SK-N-SH (cell line): Measurements from ENCODE around the gene EPB41L3.

Experiments
- CTCF ChIP-seq: fragments of 200-600 bp; sonication (generic); IDR thresholded peaks from 2 replicates; pipeline ENCODE4 v1.6.1; 2017; ENCODE audit warnings: antibody characterized with exemption, mild to moderate bottlenecking, moderate library complexity
- NFIC ChIP-seq: IDR thresholded peaks from 2 replicates; pipeline ENCODE4 v1.4.0; 2012; ENCODE audit warnings: borderline replicate concordance

DNA sequence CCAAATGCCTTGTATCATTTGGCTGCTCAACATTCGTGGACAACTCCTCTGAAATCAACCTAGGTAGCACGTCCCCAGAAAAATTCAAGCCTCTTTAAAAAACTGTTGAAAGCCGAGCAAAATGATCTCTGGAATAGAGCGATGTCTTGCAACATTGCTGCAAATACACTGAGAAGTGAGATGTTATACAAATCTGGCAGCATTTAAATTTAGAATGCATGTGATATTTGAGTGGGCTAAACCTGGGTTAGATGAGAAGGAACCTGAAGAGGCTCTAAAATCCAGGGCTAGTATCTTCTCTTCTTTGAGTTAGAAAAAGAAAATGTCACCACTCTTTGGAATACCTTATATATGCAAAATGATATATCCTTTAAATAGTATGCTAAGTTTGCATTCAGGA lies 166.8 kb downstream of the EPB41L3 start:
- no peak for TF ChIP-seq CTCF
- TF ChIP-seq NFIC = no peak
